Cardiac fibroblast (primary cell): ENCODE results near the gene KCNMB2.

Experiments
- DNase-seq, 2 donors: peaks; one replicate each; pipeline versions ENCODE4 v3.0.0 to v3.0.0-alpha.2; 2010; ENCODE audit warnings: low read depth in 2 of 2
- H3K4me3 ChIP-seq, 2 donors: replicated peaks in 1 of 2; 1 replicate in 1 of 2; 2 replicates in 1 of 2; pipeline ENCODE4 v1.5.1; 2011; ENCODE audit warnings: low read depth in 2 of 2, low read length in 2 of 2, mild to moderate bottlenecking in 2 of 2, moderate library complexity in 1 of 2
- TF ChIP-seq, protein P1 (sequence below): IDR thresholded peaks from one replicate; pipeline ENCODE4 v1.5.1; 2011; ENCODE audit warnings: low read depth, mild to moderate bottlenecking, low read length, inconsistent platforms

KCNMB2 gene

GRCh38 chr3:178777718-178778411, 241.6 kb downstream of the KCNMB2 start:
- TF ChIP-seq, protein P1, sequence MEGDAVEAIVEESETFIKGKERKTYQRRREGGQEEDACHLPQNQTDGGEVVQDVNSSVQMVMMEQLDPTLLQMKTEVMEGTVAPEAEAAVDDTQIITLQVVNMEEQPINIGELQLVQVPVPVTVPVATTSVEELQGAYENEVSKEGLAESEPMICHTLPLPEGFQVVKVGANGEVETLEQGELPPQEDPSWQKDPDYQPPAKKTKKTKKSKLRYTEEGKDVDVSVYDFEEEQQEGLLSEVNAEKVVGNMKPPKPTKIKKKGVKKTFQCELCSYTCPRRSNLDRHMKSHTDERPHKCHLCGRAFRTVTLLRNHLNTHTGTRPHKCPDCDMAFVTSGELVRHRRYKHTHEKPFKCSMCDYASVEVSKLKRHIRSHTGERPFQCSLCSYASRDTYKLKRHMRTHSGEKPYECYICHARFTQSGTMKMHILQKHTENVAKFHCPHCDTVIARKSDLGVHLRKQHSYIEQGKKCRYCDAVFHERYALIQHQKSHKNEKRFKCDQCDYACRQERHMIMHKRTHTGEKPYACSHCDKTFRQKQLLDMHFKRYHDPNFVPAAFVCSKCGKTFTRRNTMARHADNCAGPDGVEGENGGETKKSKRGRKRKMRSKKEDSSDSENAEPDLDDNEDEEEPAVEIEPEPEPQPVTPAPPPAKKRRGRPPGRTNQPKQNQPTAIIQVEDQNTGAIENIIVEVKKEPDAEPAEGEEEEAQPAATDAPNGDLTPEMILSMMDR = no peak
- H3K4me3 ChIP-seq = no peak overlapping the region
- DNase-seq = peak in 1 of 2 donors; percentile 78

- TF ChIP-seq, protein P1 = no peak
These were observed 242.4 kb downstream of the KCNMB2 start for GRCh38 chr3:178778589-178778988.

GRCh38 chr3:178785961-178786360, 249.7 kb downstream of the KCNMB2 start:
- TF ChIP-seq, protein P1 = no peak
- DNase-seq = peak in 1 of 2 donors; percentile 5
- H3K4me3 ChIP-seq = no peak overlapping the region

More at GRCh38 chr3:178778589-178778988, 242.4 kb downstream of the KCNMB2 start:
- no peak for DNase-seq
- no peak overlapping the region for H3K4me3 ChIP-seq

- no peak overlapping the region for H3K4me3 ChIP-seq
- TF ChIP-seq, protein P1 = no peak
- DNase-seq = no peak
These were observed 251.7 kb downstream of the KCNMB2 start for GRCh38 chr3:178787960-178788359.

DNA sequence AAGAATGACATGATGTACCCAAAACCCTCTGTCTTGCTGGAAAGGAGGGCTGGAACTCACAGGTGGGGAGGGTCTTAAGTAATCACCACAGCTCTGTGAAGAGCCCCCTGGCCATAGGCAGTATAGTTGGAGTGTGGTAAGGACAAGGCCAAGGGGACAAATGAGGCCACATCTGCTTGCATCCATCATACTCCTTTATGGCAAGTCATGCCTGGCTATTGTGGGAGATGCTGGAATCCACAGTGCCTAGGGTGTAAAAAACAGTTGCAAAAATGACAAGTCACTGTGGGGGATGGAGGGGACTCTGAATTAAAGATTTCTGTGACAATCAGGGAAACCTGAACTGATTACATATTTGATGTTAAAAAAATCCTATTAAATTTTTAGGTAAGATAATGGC, 258.5 kb downstream of the KCNMB2 start:
- H3K4me3 ChIP-seq = no peak overlapping the region
- TF ChIP-seq, protein P1 = no peak
- DNase-seq = no peak

- no peak overlapping the region for H3K4me3 ChIP-seq
- DNase-seq = no peak
- TF ChIP-seq, protein P1 = no peak
These were observed 259.1 kb downstream of the KCNMB2 start for GRCh38 chr3:178795349-178795748.

DNA sequence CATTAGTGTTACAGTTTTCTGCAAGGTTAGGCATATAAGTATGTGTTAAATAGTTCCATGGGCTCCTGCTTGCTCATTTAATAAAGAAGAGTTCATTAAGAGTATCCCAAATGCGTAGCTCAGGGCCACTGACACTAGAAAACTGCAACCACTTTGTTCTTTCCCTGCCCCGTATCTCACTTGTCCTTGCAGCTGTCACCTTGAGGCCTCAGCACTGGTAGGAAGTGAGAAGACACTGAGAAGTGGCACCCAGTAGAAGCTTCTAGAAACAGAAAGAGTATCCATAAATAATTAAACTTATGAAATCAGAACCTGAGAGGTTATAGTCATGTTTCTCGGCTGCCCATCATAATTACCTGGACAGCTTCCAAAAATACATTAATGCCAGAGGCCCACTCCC, 266.0 kb downstream of the KCNMB2 start:
- H3K4me3 ChIP-seq = no peak overlapping the region
- TF ChIP-seq, protein P1 = no peak
- no peak for DNase-seq
